IPS-15b (cell line): ENCODE results near the gene PAK2.
"Not testable (repeated sequence)": the region's sequence is repeated elsewhere in the genome, so short reads cannot be mapped to it uniquely, and the experiment has no call there.

Source experiments
- H3K27me3 ChIP-seq: one replicate; pipeline ENCODE4 v1.6.1; 2013; ENCODE audit warnings: low read length; ENCODE audit not compliant: control insufficient read depth, insufficient read depth
- H3K36me3 ChIP-seq: one replicate; pipeline ENCODE4 v1.6.1; 2013; ENCODE audit warnings: low read length; ENCODE audit not compliant: control insufficient read depth, insufficient read depth
- H3K4me1 ChIP-seq: one replicate; pipeline ENCODE4 v1.6.1; 2013; ENCODE audit warnings: mild to moderate bottlenecking, low read length; ENCODE audit not compliant: control insufficient read depth, insufficient read depth
- H3K4me3 ChIP-seq: one replicate; pipeline ENCODE4 v1.5.1; 2013; ENCODE audit warnings: low read depth, low read length
- H3K9ac ChIP-seq: one replicate; pipeline ENCODE4 v1.6.1; 2013; ENCODE audit warnings: low read depth, mild to moderate bottlenecking, low read length
- H3K9me3 ChIP-seq: one replicate; pipeline ENCODE4 v1.6.1; 2013; ENCODE audit warnings: mild to moderate bottlenecking, low read length; ENCODE audit not compliant: control insufficient read depth, insufficient read depth

PAK2 gene

DNA sequence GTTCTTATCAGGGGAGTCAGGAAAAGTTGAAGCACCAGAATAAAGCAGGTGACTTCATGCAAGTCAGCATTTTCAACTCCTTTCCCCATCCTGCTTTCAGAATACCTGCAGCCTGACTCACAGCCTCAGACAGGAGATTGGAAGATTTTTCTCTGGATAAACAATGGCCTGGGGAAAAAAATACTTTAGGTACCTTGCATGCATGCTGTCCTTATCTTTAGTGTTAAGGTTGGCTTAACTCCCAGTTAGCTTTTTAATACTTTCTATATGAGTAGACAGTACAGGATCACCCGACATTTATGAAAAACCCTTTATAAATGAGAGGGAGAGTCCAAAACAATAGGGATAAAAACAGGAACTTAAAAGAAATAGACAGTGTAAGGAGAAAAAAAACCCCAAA, 53.6 kb downstream of the PAK2 start:
- no peak overlapping the region for H3K4me3 ChIP-seq
- H3K9me3 ChIP-seq: no peaks in the 10 kb centered on the region
- peaks cover 4% of the 10 kb centered on the region for H3K36me3 ChIP-seq
- H3K27me3 ChIP-seq: no peaks in the 10 kb centered on the region
- H3K9ac ChIP-seq: no peak overlapping the region
- no peaks in the 10 kb centered on the region for H3K4me1 ChIP-seq

DNA sequence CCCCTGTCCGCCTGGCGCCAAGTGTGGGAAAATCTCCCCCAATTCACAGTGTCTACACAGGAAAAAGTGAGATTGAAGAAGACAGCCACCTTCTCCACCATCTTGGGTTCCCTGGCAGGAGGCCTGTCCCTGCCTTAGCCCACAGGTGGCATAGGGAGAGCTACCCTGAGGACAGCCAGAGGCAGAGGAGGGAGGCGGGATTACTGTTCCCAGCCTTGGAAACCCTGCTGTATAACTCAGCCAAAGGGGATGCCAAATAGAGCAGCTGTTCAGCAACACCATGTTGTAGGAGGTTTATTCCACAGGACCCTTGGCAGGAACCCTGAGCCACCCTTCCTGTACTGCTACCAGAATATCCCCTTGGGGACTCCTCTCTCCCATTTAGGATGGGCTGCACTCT, 54.8 kb downstream of the PAK2 start:
- H3K36me3 ChIP-seq: peaks cover 4% of the 10 kb centered on the region
- no peak overlapping the region for H3K9ac ChIP-seq
- no peaks in the 10 kb centered on the region for H3K4me1 ChIP-seq
- H3K4me3 ChIP-seq: no peak overlapping the region
- H3K9me3 ChIP-seq: no peaks in the 10 kb centered on the region
- H3K27me3 ChIP-seq: no peaks in the 10 kb centered on the region

DNA sequence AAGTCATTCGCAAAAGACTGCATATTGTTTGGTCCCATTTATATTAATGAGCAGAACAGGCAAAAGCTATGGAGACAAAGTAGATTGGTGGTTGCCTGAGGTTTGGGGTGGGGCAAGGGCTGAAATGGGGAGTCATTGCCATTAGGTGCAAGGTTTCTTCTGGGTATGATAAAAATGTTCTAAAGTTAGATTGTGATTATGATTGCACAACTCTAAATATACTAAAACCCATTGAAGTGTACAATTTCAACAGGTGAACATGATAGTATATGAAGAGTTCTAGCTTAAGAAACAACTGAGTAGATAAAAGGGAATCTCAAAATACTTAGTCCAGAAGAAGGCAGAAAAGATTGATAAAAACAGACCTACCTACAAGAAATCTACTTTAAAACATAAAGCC, 56.7 kb downstream of the PAK2 start:
- Histone ChIP-seq H3K36me3 (peaks cover 4% of the 10 kb centered on the region), H3K27me3 (no peaks in the 10 kb centered on the region), H3K4me3 (no peak overlapping the region), H3K9ac (no peak overlapping the region), H3K4me1 (no peaks in the 10 kb centered on the region), H3K9me3 (no peaks in the 10 kb centered on the region)

DNA sequence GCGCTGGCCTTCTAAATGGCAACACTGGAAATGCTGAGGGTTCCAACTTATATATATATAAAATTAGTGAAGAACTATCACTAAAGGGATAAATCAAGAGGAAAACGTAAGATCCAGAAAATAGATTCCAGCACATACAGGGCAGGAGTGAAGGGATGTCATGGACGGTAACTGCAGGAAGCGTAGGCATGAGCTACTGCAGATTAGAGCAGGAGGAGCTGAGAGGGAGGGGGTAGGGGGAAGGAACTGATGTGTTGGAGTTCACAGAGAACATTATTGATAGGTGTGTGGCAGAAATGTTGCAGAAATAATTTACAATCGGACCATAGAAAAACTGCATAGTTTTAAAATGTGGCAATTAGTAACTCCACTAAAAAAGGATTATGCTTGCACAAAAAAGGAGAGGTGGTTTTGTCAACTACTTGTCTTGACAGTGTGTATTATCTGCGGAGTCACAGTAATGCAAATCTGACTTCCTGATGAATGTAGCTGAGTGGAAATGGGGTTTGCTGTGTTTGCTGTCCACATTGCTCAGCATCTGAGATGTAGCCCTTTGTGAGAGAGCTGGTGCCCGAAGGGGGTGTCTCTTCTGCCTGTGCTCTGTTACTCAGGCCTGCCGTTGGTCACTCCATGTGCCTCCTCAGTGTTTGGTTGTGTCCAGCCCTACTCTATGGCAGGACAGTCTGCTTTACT, 61.2 kb downstream of the PAK2 start:
- Histone ChIP-seq H3K36me3 (peaks cover 4% of the 10 kb centered on the region), H3K9me3 (no peaks in the 10 kb centered on the region), H3K4me3 (no peak overlapping the region), H3K9ac (no peak overlapping the region), H3K27me3 (no peaks in the 10 kb centered on the region), H3K4me1 (no peaks in the 10 kb centered on the region)

DNA sequence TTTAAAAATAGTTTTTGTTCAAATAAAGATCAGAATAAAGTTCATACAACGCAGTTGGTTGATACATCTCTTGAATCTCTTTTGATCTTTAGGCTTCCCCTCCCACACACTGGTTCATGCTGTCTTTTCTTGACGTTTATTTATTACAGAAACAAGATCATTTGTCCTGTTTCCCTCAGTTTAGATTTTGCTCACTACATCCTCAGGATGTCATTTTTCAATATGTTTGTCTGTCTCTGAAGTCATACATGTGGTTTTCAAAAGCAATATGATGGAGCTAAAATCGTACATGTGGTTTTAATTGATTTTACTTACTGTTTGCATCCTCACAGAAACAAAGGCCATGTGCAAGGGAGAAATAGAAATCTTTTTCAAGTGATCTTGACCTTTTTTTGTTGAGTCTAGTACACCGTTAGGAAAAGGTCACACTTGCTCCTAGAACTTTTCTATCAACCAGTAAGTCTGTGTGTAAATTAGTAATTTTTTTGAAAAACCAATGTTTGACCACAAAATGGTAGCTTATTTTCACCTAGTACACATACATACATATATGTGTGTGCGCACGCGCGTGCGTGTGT, 64.3 kb downstream of the PAK2 start:
- Histone ChIP-seq H3K9ac (no peak overlapping the region), H3K36me3 (peaks cover 18% of the 10 kb centered on the region), H3K27me3 (no peaks in the 10 kb centered on the region), H3K9me3 (no peaks in the 10 kb centered on the region), H3K4me1 (no peaks in the 10 kb centered on the region), H3K4me3 (no peak overlapping the region)

DNA sequence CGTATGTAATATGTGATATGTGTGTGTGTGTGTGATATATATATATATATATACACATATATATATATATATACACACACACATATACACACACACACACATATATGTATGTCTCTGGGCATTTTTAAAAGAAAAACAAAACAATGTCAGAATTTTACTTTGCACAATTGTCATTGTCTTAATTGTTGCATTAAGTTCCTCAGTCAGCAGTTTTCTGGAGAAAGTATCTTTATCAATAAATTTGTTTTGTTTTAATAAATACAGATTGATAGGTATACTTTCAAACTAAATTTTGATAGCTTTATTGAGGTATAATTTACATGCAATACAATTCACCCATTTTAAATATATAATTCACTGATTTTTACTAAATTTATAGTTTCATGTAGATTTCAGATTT, 65.1 kb downstream of the PAK2 start:
- Histone ChIP-seq H3K4me3 (no peak overlapping the region), H3K36me3 (peaks cover 18% of the 10 kb centered on the region), H3K9me3 (no peaks in the 10 kb centered on the region), H3K4me1 (no peaks in the 10 kb centered on the region), H3K9ac (no peak overlapping the region), H3K27me3 (no peaks in the 10 kb centered on the region)

DNA sequence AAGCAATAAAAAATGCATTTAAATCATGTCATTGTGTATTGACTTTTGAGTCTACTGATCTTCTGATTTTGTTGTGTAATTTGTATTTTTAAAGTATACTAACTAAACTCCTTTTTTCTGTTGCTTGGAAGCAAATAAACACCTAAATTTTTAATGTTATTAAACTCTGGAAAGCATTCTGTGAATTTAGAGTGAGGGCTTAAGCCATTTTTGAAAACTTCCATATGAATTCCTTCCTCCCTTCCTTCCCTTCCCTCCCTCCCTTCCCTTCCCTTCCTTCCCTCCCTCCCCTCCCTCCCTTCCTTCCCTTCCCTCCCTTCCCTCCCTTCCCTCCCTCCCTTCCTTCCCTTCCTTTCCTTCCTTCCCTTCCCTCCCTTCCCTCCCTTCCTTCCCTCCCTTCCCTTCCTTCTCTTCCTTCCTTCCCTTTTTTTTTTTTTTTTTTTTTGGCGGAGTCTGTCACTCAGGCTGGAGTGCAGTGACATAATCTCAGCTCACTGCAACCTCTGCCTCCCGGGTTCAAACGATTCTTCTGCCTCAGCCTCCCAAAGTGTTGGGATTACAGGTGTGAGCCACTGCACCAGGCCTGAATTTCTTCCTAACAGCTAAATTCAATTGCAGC, 71.4 kb downstream of the PAK2 start:
- H3K27me3 ChIP-seq: no peaks in the 10 kb centered on the region
- H3K9ac ChIP-seq: no peak overlapping the region
- peaks cover 28% of the 10 kb centered on the region for H3K36me3 ChIP-seq
- H3K4me1 ChIP-seq: no peaks in the 10 kb centered on the region
- no peak overlapping the region for H3K4me3 ChIP-seq
- no peaks in the 10 kb centered on the region for H3K9me3 ChIP-seq

DNA sequence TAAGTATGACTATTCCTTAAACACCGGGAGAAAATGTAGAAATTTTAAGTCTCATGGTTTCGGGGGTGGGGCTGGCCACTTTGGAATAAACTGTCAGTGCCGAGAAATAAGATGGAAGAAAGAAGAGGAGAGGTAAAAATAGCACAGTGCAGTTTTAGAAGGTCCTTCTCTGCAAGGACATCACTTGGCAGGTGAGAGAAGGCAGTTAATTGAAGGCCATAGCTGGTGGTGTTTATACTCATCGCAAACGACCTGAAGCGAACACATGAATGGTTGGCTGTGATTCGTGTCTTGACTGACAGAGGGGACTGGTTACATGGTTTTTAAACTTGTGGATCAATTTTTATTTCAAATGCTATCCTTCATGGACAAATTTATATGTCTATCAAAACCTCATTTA, 73.2 kb downstream of the PAK2 start:
- Histone ChIP-seq H3K4me1 (no peaks in the 10 kb centered on the region), H3K9me3 (no peaks in the 10 kb centered on the region), H3K27me3 (no peaks in the 10 kb centered on the region), H3K4me3 (no peak overlapping the region), H3K9ac (no peak overlapping the region), H3K36me3 (peaks cover 16% of the 10 kb centered on the region)

DNA sequence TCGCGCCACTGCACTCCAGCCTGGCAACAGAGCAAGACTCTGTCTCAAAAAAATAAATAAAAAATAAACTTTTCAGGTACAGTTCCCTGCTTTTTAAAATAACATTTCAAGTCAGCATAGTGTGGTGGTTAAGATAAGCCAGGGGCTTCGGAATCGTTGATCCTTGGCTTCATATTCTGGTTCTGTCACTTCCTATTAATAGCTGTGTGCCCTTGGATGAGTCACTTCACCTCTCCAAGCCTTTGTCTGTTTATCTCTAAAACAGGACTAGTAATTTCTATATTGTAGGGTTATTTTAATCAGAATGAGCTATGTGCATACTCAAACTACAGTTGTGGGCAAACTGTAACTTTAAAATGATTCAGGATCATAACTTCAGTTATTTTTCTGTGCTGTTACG, 74.2 kb downstream of the PAK2 start:
- H3K4me1 ChIP-seq: no peaks in the 10 kb centered on the region
- H3K9me3 ChIP-seq: no peaks in the 10 kb centered on the region
- no peaks in the 10 kb centered on the region for H3K27me3 ChIP-seq
- H3K9ac ChIP-seq: no peak overlapping the region
- no peak overlapping the region for H3K4me3 ChIP-seq
- peaks cover 14% of the 10 kb centered on the region for H3K36me3 ChIP-seq

DNA sequence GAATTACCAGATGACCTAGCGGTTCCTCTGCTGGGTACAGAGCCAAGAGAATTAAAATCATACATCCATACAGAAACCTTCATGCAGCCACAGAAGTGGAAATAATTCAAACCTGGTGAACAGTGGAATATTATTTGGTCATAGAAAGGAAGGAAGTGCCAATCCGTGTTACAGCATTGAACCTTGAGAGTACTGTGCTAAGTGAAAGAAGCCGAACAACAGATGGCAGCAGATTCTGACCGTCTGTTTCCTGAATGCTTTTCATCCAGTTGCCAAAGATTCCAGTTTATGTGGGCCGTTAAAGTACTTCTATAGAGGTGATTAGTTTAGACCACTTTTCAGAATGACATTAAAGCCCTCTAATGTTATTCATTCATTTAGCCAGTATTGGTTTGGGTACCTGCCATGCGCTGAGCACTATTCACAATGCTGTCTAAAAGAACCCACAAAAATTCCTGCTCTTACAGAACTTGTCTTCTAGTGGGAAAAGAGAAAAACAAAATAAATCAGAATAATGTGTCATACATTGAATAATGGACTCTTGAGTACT, 82.2 kb downstream of the PAK2 start:
- no peaks in the 10 kb centered on the region for H3K27me3 ChIP-seq
- H3K36me3 ChIP-seq: peaks cover 34% of the 10 kb centered on the region
- no peak overlapping the region for H3K9ac ChIP-seq
- H3K4me3 ChIP-seq: no peak overlapping the region
- no peaks in the 10 kb centered on the region for H3K9me3 ChIP-seq
- no peaks in the 10 kb centered on the region for H3K4me1 ChIP-seq

DNA sequence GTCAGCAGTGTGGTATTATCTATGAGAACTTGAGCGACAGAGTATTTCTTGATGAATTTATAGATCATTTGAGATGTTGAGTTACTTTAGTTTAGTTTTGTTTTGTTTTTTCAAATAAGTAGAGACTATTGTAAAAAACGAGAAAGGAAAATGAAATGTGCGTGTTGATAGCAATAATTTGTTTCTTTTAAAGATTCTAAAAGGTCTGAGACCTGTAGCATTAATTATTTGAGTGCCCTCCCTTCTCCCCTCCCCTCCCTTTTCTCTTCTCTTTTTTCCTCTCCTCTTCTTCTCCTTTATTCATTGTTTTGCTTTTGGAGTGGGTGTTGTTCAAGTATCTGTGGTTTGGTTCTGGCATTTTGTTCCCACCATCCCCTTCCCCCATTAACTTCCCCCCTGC, 90.0 kb downstream of the PAK2 start:
- not testable (repeated sequence) for H3K9ac ChIP-seq, H3K36me3 ChIP-seq, H3K27me3 ChIP-seq, H3K4me3 ChIP-seq, H3K4me1 ChIP-seq, H3K9me3 ChIP-seq

DNA sequence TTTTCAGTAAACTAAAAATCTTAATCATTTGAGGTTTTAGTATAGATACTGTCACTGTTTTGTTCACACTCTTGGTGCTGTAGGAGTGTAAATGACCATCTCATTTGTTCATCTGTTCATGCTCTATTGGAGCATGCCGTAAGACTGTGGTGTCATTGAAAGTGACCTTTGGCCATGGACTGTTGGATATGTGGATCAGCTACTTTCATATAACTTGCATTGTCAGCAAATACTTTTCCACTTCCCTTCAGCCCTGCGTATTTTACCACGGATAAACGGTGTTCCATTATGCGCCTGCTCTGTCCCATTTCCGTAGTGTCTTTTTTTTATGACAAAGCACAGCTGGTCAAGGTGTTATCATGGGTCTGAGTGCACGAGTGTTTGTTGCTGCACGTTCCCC, 95.4 kb downstream of the PAK2 start:
- Histone ChIP-seq H3K27me3 (no peaks in the 10 kb centered on the region), H3K4me1 (no peaks in the 10 kb centered on the region), H3K9me3 (no peaks in the 10 kb centered on the region), H3K9ac (no peak overlapping the region), H3K4me3 (no peak overlapping the region), H3K36me3 (peaks cover 2% of the 10 kb centered on the region)
